ENCODE results near the gene METRN.

The METRN gene

DNA sequence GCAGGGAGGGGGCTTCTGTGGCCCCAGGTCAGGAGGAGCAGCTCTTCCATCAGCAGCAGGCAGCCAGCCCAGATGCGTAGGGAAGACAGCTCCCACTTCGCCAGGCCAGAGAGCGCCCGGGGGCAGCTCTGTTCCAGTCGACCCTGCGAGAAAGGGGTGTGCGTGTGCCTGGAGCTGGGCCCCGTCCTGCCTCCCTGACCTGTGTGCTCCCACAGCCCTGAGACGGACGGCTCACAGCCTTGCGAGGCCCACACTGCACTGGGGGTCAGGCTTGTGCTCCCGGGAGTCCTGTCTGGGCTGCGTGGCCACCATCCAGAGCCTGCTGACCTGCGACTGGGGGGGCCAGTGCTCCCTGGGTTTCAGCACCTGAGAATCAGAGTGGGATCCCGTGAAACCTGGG is 45.1 kb downstream of the METRN start:
- TF ChIP-seq, protein P1, sequence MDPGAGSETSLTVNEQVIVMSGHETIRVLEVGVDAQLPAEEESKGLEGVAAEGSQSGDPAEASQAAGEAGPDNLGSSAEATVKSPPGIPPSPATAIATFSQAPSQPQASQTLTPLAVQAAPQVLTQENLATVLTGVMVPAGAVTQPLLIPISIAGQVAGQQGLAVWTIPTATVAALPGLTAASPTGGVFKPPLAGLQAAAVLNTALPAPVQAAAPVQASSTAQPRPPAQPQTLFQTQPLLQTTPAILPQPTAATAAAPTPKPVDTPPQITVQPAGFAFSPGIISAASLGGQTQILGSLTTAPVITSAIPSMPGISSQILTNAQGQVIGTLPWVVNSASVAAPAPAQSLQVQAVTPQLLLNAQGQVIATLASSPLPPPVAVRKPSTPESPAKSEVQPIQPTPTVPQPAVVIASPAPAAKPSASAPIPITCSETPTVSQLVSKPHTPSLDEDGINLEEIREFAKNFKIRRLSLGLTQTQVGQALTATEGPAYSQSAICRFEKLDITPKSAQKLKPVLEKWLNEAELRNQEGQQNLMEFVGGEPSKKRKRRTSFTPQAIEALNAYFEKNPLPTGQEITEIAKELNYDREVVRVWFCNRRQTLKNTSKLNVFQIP (CRISPR knock-in tag; IDR thresholded peaks at IDR 0.05; ENCODE audit: borderline replicate concordance, low read depth): no peak
- TF ChIP-seq CREB5 (CRISPR knock-in tag; IDR thresholded peaks at IDR 0.05; ENCODE audit: low read depth) (no peak), ARNTL (CRISPR knock-in tag; IDR thresholded peaks at IDR 0.05; ENCODE audit: borderline replicate concordance, low read depth) (no peak), ESRRG (CRISPR knock-in tag; IDR thresholded peaks at IDR 0.05) (no peak), ZNF70 (CRISPR knock-in tag; IDR thresholded peaks at IDR 0.05) (no peak), ZFP30 (CRISPR knock-in tag; IDR thresholded peaks at IDR 0.05) (no peak), GLIS3 (CRISPR knock-in tag; IDR thresholded peaks at IDR 0.05) (no peak), ZNF8 (CRISPR knock-in tag; IDR thresholded peaks at IDR 0.05) (no peak), RARB (CRISPR knock-in tag; IDR thresholded peaks at IDR 0.05) (no peak), TOX (CRISPR knock-in tag; IDR thresholded peaks at IDR 0.05; ENCODE audit: borderline replicate concordance) (no peak), CSDC2 (CRISPR knock-in tag; IDR thresholded peaks at IDR 0.05) (no peak), ISL1 (CRISPR knock-in tag; IDR thresholded peaks at IDR 0.05) (no peak), TCF4 (CRISPR knock-in tag; IDR thresholded peaks at IDR 0.05; ENCODE audit: borderline replicate concordance) (no peak), BACH2 (CRISPR knock-in tag; IDR thresholded peaks at IDR 0.05; ENCODE audit: borderline replicate concordance) (no peak), PATZ1 (CRISPR knock-in tag; IDR thresholded peaks at IDR 0.05; ENCODE audit: borderline replicate concordance) (no peak)
- TF ChIP-seq, protein P2, sequence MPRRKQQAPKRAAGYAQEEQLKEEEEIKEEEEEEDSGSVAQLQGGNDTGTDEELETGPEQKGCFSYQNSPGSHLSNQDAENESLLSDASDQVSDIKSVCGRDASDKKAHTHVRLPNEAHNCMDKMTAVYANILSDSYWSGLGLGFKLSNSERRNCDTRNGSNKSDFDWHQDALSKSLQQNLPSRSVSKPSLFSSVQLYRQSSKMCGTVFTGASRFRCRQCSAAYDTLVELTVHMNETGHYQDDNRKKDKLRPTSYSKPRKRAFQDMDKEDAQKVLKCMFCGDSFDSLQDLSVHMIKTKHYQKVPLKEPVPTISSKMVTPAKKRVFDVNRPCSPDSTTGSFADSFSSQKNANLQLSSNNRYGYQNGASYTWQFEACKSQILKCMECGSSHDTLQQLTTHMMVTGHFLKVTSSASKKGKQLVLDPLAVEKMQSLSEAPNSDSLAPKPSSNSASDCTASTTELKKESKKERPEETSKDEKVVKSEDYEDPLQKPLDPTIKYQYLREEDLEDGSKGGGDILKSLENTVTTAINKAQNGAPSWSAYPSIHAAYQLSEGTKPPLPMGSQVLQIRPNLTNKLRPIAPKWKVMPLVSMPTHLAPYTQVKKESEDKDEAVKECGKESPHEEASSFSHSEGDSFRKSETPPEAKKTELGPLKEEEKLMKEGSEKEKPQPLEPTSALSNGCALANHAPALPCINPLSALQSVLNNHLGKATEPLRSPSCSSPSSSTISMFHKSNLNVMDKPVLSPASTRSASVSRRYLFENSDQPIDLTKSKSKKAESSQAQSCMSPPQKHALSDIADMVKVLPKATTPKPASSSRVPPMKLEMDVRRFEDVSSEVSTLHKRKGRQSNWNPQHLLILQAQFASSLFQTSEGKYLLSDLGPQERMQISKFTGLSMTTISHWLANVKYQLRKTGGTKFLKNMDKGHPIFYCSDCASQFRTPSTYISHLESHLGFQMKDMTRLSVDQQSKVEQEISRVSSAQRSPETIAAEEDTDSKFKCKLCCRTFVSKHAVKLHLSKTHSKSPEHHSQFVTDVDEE (CRISPR knock-in tag; IDR thresholded peaks at IDR 0.05): no peak
- ATAC-seq: no peak

- TF ChIP-seq, protein P2 (CRISPR knock-in tag; IDR thresholded peaks at IDR 0.05): no peak
- TF ChIP-seq SNAI2 (CRISPR knock-in tag; IDR thresholded peaks at IDR 0.05) (no peak), ZNF8 (CRISPR knock-in tag; IDR thresholded peaks at IDR 0.05) (no peak), PPARA (CRISPR knock-in tag; IDR thresholded peaks at IDR 0.05; ENCODE audit: borderline replicate concordance) (no peak), ZNF565 (CRISPR knock-in tag; conservative IDR thresholded peaks at IDR 0.05; ENCODE audit: low read depth) (no peak)
- peak; percentile 11; the same call in 1 of the 3 replicates for ATAC-seq
Observed at GRCh38 chr16:760545-761343, 45.8 kb downstream of the METRN start, which contains the start of gene MSLN. Gene MSLN (plus strand): TSS chr16:760734. CDS start chr16:762681, 1,947 bp downstream.
